ENCODE data around the gene PPP2R5B.

DNA sequence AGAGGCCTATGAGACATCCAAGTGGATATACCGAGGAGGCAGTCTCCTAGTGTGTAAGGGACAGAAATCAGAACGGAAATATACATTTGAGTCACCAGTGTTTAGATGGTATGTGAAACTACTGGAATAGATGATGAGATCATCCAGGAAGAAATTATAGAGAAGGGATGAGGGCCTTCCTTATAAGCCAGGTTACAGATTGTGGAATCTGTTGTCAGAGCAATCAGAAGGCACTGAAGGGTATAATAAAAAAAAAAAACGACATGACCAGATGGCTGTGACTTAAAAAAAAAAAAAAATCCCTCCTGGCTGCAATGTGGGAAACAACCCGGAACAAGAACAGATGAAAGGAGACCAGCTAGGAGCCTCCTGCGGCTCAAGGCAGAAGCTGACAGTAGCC is 44.7 kb downstream of the PPP2R5B start:
- TF ChIP-seq EZH2 (IDR thresholded peaks at IDR 0.05; ENCODE audit: borderline replicate concordance, low read length) = no peak
- TF ChIP-seq, protein P1, sequence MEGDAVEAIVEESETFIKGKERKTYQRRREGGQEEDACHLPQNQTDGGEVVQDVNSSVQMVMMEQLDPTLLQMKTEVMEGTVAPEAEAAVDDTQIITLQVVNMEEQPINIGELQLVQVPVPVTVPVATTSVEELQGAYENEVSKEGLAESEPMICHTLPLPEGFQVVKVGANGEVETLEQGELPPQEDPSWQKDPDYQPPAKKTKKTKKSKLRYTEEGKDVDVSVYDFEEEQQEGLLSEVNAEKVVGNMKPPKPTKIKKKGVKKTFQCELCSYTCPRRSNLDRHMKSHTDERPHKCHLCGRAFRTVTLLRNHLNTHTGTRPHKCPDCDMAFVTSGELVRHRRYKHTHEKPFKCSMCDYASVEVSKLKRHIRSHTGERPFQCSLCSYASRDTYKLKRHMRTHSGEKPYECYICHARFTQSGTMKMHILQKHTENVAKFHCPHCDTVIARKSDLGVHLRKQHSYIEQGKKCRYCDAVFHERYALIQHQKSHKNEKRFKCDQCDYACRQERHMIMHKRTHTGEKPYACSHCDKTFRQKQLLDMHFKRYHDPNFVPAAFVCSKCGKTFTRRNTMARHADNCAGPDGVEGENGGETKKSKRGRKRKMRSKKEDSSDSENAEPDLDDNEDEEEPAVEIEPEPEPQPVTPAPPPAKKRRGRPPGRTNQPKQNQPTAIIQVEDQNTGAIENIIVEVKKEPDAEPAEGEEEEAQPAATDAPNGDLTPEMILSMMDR (conservative IDR thresholded peaks at IDR 0.05 in 1 of 2, IDR thresholded peaks at IDR 0.05 in 1 of 2; ENCODE audit: extremely low read depth in 1 of 2, insufficient read depth in 1 of 2, low read depth in 1 of 2, low read length in 2 of 2) = no peak

Data from mammary epithelial cell (primary cell).